ENCODE measurements around the gene TXNL1. TPM values are rescaled to one million over a fixed set of nuclear protein-coding genes. Genes with fewer than 3 reads are reported as not detected.

TXNL1 gene
- total and polyA plus RNA-seq, 2 of the 13 experiments (the other 11 are each of a cell fraction or from before 2014, with no cell fraction given), result 41.9 to 73.1 TPM

DNA sequence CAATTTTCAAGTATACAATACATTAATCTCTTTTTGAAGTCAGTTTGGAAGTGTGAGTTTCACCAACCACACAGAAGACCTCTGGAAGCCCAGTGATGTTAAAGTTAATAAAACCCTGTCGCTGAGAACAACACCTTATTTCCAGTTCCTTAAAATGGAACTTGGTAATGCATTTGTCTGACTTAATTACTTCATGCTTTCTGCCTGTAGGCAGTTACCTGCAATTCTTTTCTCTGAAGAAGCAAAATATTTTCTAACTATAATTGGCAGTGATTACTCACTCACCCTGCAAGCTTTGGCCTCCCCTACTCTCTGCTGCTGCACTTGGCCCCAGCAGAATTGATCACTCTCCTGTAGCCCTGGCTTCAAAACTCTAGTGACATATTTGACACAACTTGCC lies 81.5 kb downstream of the TXNL1 start:
- ChIA-PET CTCF (ENCODE audit: low intra/inter-chr PET ratio, low total read pairs) (no interaction called here), POLR2A (no interaction called here)
- BruUV-seq (replicated peaks), result no TSS peak
- Histone ChIP-seq H2AFZ (ENCODE audit: low read length) (no peak overlapping the region), H4K20me1 (ENCODE audit: insufficient read depth, low read length) (no peaks in the 10 kb centered on the region), H3K9ac (ENCODE audit: insufficient read depth, low read depth, low read length) (no peak overlapping the region), H3K4me2 (ENCODE audit: low read depth, low read length) (no peak overlapping the region), H3K36me3 (replicated peaks in 1 of 2; ENCODE audit: control insufficient read depth in 1 of 2, insufficient read depth in 2 of 2, low read length in 2 of 2) (no peaks in the 10 kb centered on the region), H3K9me3 (ENCODE audit: low read length) (no peaks in the 10 kb centered on the region), H3K79me2 (ENCODE audit: insufficient read depth, low read length) (no peaks in the 10 kb centered on the region), H3K4me1 (ENCODE audit: insufficient read depth, low read length) (no peaks in the 10 kb centered on the region), H3K27ac (ENCODE audit: extremely low read length, insufficient read depth, low read length) (no peak overlapping the region), H3K4me3 (replicated peaks in 1 of 3; ENCODE audit: insufficient read depth in 1 of 3, low read depth in 2 of 3, low read length in 3 of 3) (no peak overlapping the region), H3K27me3 (ENCODE audit: control insufficient read depth in 1 of 2, insufficient read depth in 2 of 2, low read length in 2 of 2) (no peaks in the 10 kb centered on the region)
- intact Hi-C loops (cut with micrococcal nuclease; ENCODE audit: unreplicated experiment) (no loop called here), in situ Hi-C loops (cut with HindIII; ENCODE audit: extremely low pct_ligation_motif_present, low pct_unique_long_range_greater_than_20kb) (no loop called here)
- no peak for FAIRE-seq
- DNase-seq (ENCODE audit: low spot score), result no peak
- no peak for ATAC-seq
- WGBS (ENCODE audit: low lambda C conversion rate), result 5% methylated on average over 1 of the region's 1 CpG
- TF ChIP-seq ATRX (CRISPR knock-in tag; IDR thresholded peaks at IDR 0.05; ENCODE audit: borderline replicate concordance), result no peak
- TF ChIP-seq ZNF10 (CRISPR knock-in tag; IDR thresholded peaks at IDR 0.05; ENCODE audit: borderline replicate concordance, low read depth), result no peak
- no peak for TF ChIP-seq ZNF773 (CRISPR knock-in tag; IDR thresholded peaks at IDR 0.05; ENCODE audit: borderline replicate concordance)
- TF ChIP-seq MXD4 (CRISPR knock-in tag; IDR thresholded peaks at IDR 0.05), result no peak
- TF ChIP-seq YY1 (IDR thresholded peaks at IDR 0.05; ENCODE audit: insufficient read depth, insufficient replicate concordance, low read depth, low read length), result no peak
- no peak for TF ChIP-seq RCOR2 (CRISPR knock-in tag; IDR thresholded peaks at IDR 0.05)
- TF ChIP-seq NFRKB (IDR thresholded peaks at IDR 0.05), result no peak

DNA sequence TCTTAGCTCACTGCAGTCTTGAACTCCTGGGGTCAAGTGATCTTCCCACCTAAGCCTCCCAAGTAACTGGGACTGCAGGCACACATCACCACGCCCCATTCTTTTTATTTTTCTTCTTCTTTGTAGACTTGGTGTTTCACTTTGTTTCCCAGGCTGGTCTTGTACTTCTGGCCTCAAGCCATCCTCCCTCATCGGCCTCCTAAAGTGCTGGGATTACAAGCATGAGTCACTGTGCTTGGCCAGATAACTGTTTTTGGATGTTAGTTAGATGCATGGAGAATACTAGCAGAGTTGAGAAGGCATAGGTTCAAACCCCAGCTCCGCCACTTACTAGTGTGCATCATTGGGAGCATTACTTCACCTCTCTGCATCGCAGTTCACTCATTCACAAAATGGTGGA lies 88.3 kb downstream of the TXNL1 start:
- H3K9ac ChIP-seq (ENCODE audit: insufficient read depth, low read depth, low read length), result no peak overlapping the region
- TF ChIP-seq MAFF (IDR thresholded peaks at IDR 0.05; ENCODE audit: low read depth, low read length), result no peak
- TF ChIP-seq ZNF678 (CRISPR knock-in tag; IDR thresholded peaks at IDR 0.05), result no peak
- TF ChIP-seq ZNF335 (CRISPR knock-in tag; IDR thresholded peaks at IDR 0.05), result no peak
- TF ChIP-seq IKZF4 (CRISPR knock-in tag; IDR thresholded peaks at IDR 0.05; ENCODE audit: borderline replicate concordance, low read depth, not compliant biosample characterization), result no peak
- TF ChIP-seq ZNF446 (CRISPR knock-in tag; IDR thresholded peaks at IDR 0.05), result no peak
- no peak for TF ChIP-seq ETV6 (CRISPR knock-in tag; conservative IDR thresholded peaks at IDR 0.05)
- TF ChIP-seq, protein P1, sequence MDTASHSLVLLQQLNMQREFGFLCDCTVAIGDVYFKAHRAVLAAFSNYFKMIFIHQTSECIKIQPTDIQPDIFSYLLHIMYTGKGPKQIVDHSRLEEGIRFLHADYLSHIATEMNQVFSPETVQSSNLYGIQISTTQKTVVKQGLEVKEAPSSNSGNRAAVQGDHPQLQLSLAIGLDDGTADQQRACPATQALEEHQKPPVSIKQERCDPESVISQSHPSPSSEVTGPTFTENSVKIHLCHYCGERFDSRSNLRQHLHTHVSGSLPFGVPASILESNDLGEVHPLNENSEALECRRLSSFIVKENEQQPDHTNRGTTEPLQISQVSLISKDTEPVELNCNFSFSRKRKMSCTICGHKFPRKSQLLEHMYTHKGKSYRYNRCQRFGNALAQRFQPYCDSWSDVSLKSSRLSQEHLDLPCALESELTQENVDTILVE (CRISPR knock-in tag; IDR thresholded peaks at IDR 0.05), result no peak
- TF ChIP-seq CBFB (CRISPR knock-in tag; IDR thresholded peaks at IDR 0.05), result no peak
- TF ChIP-seq ZNF619 (CRISPR knock-in tag; IDR thresholded peaks at IDR 0.05), result no peak
- no peak for TF ChIP-seq ZMYM2 (CRISPR knock-in tag; IDR thresholded peaks at IDR 0.05)
- DNase-seq (ENCODE audit: low spot score), result no peak
- no peak overlapping the region for H3K4me2 ChIP-seq (ENCODE audit: low read depth, low read length)
- no peaks in the 10 kb centered on the region for H3K36me3 ChIP-seq (replicated peaks in 1 of 2; ENCODE audit: control insufficient read depth in 1 of 2, insufficient read depth in 2 of 2, low read length in 2 of 2)
- H3K4me3 ChIP-seq (replicated peaks in 1 of 3; ENCODE audit: insufficient read depth in 1 of 3, low read depth in 2 of 3, low read length in 3 of 3), result no peak overlapping the region
- intact Hi-C loops (cut with micrococcal nuclease; ENCODE audit: unreplicated experiment), result no loop called here
- H3K9me3 ChIP-seq (ENCODE audit: low read length), result no peaks in the 10 kb centered on the region
- no peak for FAIRE-seq
- no peak overlapping the region for H3K27ac ChIP-seq (ENCODE audit: extremely low read length, insufficient read depth, low read length)
- no peaks in the 10 kb centered on the region; a peak in 1 of 5 replicates for H3K27me3 ChIP-seq (ENCODE audit: control insufficient read depth in 1 of 2, insufficient read depth in 2 of 2, low read length in 2 of 2)
- in situ Hi-C loops (cut with HindIII; ENCODE audit: extremely low pct_ligation_motif_present, low pct_unique_long_range_greater_than_20kb), result no loop called here
- H3K4me1 ChIP-seq (ENCODE audit: insufficient read depth, low read length), result no peaks in the 10 kb centered on the region
- ChIA-PET CTCF (ENCODE audit: low intra/inter-chr PET ratio, low total read pairs) (no interaction called here), POLR2A (no interaction called here)
- H4K20me1 ChIP-seq (ENCODE audit: insufficient read depth, low read length), result no peaks in the 10 kb centered on the region
- BruUV-seq (replicated peaks), result no TSS peak
- ATAC-seq, result no peak
- H3K79me2 ChIP-seq (ENCODE audit: insufficient read depth, low read length), result no peaks in the 10 kb centered on the region
- no peak overlapping the region for H2AFZ ChIP-seq (ENCODE audit: low read length)
- 20% methylated on average over 4 of the region's 4 CpGs for WGBS (ENCODE audit: low lambda C conversion rate)

Measured in HepG2 (cell line).